Superior temporal gyrus (tissue), 1 donor: Measurements from ENCODE around the gene HEPACAM.
A peak's percentile ranks its signal among the peaks of the same experiment; 100 is the strongest.
"Not testable (repeated sequence)": the region's sequence is repeated elsewhere in the genome, so short reads cannot be mapped to it uniquely, and the experiment has no call there.

Experiments
- DNase-seq: peaks from one replicate; pipeline ENCODE4 v3.0.0-alpha.2; 2016; ENCODE audit errors: extremely low spot score

Gene HEPACAM, protein sequence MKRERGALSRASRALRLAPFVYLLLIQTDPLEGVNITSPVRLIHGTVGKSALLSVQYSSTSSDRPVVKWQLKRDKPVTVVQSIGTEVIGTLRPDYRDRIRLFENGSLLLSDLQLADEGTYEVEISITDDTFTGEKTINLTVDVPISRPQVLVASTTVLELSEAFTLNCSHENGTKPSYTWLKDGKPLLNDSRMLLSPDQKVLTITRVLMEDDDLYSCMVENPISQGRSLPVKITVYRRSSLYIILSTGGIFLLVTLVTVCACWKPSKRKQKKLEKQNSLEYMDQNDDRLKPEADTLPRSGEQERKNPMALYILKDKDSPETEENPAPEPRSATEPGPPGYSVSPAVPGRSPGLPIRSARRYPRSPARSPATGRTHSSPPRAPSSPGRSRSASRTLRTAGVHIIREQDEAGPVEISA

DNA sequence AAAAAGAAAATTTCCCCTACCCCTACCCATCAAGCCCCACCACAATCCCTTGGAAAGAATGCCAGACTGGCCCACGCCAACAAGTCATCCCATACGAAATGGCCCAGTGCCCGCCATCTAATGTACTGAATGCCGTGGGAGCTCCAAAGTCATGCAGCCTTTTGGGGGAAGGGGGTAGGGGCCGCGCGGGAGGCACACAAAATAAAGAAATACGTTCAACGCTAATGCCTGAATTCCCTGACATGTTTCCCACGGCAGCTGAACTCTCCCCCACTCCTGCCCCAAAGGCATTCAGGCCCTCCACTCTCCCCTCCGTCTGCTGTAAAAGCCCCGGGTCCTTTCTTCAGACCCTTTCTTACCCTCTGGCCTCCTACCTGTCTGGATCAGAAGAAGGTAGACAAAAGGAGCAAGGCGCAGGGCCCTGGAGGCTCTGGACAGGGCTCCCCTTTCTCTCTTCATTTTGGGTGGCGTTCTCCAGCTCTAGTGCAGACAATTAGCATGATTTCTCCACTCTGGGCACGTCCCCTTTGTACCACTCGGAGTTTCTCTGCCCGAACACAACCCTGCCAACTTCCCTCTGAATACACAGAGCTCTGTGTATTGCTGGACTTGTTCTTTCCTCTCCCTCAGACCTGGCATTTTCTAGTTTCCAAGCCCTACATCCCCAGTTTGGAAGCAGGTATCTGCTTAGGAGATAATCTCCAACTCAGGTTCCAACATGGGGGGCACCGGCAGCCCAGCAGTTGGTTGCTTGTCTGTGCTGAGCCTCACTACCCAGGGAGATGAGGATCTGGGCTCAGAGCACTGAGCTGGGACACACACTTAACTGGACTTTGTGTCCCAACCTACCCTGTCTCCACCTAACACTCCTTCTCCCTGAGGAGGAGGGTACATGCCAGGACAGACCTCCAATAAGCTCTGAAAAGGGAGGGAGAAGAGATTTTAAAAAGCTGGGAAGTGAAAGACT is at the start of gene HEPACAM:
Gene HEPACAM, minus strand, starts transcription at position 500 of the 967 bp plus-strand sequence. Its CDS starts 41 bp downstream, at position 459.
- peak; percentile 94 for DNase-seq

DNA sequence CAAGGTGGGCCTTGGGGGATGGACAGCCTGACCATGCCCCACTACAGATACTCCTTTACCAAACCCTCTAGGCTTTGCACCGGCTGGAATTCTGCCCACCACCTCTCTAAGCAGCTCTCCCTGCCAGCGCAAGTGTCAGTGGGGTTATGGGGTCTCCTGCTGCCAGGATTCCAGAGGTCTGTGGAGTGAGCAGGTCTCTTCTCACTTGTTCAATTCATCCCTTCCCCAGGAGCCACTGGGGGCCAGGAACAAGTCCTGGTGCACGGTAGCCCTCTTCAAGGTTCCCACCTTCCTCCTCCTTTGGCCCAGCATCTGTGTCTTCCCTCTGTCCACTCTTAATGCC is 48.6 kb upstream of the HEPACAM start:
- no peak for DNase-seq

DNA sequence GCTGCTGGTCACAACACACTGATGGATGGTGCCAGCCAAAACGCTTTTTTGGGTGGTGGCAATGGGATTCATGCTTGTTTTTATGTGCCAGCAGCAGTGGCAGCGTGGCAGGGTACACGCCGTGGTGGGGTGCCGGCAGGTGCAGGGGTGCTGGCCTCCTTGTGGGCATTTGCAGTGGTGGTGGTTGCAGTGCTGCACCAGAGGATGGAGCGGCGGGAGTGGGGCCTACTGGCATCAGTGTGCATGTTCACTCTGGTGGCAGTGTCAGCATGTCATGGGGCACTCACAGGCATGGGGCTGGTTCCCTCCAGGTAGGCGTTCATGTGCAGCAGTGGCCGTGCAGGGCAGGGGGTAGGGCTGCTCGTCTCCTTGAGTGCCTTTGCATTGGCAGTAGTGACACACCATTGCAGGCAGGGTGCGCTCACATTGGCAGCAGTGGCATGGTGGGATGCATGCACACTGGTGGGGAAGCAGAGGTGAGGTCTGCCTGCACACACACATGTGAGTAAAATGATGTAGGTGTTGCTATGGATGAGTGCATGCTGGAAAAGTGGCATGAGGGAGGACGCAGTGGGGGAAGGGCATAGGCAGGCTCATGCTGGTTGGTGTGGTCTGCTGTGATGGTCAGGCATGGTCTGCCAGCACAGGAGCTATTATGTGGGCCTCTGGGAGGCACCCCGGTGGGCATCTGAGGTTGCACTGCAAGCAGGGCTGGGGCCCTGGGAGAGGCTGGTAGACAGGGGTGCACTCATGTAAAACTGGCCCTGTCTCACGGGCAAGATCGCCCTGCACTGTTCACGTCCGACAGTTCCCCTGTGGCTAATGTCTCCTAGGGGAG is 48.0 kb upstream of the HEPACAM start:
- no peak for DNase-seq

DNA sequence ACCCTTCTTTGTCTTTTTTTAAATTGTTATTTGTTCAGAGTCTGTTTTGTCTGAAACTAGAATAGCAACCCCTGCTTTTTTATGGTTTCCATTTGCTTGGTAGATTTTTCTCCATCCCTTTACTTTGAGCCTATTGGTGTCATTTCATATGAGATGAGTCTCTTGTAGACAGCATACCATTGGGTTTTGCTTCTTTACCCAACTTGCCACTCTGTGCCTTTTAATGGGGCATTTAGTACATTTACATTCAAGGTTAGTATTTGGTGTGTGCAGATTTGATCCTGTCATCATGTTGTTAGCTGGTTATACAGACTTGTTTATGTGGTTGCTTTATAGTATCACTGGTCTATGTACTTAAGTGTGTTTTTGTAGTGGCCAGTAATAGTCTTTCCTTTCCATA is 46.2 kb upstream of the HEPACAM start:
- no peak for DNase-seq

DNA sequence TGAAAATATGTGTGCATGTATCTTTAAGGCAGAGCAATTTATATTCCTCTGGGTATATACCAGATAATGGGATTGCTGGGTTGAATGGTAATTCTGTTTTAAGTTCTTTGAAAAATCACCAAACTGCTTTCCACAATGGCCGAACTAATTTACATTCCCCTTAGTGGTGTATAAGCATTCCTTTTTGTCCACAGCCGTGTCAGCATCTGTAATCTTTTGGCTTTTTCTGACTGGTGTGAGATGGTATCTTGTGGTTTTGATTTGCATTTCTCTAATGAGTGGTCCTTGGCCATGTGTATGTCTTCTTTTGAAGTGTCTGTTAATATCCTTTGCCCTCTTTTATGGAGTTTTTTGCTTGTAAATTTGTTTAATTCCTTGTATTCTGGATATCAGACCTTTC is 42.5 kb upstream of the HEPACAM start:
- no peak for DNase-seq

DNA sequence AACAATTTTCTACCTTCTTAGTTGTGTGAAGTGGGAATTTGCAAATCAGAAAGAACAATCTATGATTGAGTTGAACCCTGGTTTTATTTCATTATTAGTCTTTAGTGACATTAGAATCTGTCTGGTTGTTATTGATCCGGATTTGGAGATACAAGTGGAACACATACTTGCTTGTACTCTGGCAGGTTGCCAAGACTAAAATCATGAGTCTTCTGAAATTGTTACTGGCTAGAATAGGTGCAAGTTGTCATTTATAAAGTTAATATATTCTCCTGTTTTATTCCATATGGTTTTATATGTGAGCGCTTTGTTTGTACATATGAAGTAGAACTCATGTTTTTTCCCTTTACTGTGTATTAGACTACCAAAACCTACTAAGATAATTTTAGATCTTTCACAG is 41.2 kb upstream of the HEPACAM start:
- DNase-seq, result no peak

DNA sequence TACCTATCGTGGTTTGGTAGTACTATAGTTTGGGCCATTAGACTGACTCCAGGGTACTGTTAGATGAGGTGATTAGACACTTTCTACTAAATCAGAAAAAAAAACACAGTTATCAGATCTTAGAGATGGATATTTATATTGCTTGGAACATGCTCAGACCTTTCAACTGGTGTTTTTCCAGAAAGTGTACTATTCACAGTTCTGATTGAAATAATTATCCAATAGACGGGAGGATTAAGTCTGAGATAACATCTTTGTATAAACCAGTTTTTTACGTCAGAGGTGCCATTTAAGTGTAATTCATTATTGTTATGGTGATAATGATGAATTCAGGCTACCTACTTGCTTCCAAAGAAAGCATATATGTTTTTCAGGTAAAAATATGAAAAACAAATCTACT is 40.7 kb upstream of the HEPACAM start:
- DNase-seq, result no peak

DNA sequence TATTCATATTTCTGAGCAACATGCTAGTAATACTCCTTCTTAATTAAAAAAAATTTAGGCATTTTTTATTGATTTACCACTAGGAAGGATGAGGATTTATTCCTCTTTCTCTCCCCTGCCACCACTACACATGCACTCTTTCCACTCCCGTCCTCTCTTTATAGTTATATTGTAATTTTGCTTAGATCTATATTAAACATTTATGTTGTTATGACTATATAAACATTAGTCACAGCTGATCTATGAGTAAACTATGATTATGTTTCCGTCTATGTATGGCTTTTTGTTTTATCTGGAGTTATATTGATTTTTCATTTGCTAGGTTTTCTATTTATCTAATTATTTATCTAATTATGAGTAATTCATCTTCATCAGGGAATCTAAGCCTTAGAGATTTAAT is 36.0 kb upstream of the HEPACAM start:
- DNase-seq, result no peak

DNA sequence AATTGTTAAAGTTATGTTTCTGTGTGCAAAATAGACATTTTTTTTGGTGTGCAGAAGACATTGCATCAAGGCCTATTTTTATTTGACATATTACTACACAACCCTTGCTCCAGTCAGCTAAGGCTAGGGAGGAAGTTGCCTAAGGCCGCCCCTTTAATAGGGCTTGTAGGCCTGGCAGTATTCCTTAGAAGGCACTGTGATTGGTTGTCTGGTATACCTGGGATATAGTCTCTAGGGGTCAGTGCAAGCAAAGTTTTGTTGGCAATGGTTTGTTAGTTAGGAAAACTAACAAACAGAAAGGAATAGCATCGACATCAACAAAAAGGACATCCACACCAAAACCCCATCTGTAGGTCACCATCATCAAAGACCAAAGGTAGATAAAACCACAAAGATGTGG is 35.1 kb upstream of the HEPACAM start:
- DNase-seq, result no peak

DNA sequence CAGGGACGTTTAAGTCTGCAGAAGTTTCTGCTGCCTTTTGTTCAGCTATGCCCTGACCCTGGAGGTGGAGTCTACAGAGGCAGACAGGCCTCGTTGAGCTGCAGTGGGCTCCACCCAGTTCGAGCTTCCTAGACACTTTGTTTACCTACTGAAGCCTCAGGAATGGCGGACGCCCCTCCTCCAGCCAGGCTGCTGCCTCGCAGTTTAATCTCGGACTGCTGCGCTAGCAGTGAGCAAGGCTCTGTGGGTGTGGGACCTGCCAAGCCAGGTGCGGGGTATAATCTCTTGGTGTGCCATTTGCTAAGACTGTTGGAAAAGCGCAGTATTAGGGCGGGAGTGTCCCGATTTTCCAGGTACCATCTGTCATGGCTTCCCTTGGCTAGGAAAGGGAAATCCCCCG is 32.4 kb upstream of the HEPACAM start:
- not testable (repeated sequence) for DNase-seq

DNA sequence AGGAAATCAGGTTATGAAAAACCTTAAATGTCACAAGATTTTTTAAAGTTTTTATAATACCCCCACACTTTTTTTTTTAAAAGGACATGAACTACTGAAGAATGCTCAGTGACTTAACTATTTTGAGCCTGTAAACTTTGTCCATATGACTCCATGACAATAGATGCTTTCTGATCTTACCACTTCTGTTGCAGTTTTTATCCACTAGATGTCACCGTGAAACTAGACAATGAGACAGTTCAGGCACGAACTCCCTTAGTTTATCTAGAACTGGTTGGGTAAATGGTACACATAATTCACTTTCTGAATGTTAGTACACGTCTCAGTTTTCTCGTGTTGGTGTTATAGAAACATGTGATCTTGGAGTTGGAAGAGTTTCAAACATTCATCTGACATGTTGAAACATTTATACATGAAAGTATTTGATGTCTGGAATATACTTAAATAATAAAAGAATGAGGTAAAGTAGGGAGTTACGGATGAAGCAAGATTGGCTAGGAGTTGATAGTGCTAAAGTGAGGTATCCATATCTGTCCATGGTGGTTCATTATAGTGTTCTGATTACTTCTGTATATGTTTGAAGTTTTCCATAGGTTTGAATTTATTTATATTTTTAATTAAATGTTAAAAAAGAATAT is 26.2 kb upstream of the HEPACAM start:
- peak; percentile 92 for DNase-seq

DNA sequence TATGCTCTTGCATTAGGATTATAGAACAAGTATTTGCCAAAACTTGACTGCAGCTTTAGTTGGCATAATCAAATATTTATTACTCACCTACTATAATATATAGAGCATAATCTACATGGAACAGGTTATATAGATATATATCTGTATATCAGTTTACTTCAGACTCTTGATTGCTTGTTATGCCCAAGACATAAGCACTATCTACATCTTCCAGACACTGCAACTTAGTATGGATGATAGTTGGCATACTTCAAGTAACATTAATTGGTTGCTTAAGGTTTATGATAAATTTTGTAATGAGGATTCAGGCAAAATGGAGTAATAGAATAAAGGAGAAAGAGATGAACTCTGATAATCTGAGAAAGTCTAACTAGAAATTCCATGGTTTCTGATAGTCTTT is 19.2 kb upstream of the HEPACAM start:
- no peak for DNase-seq

DNA sequence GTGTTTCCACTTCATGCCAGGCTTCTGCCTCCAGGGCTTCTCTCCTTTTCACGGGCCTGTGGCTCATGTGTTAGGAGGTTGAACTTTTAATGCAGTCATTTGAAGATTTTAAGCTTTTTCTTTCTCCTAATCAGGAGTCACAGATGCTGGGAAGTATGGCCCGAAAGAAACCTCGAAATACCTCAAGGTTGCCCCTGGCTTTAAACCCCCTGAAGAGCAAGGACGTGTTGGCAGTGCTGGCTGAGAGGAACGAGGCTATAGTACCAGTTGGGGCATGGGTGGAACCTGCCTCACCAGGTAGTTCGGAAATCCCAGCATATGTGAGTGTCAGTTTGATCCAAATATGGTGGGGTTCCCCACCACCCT is 18.7 kb upstream of the HEPACAM start:
- no peak for DNase-seq

DNA sequence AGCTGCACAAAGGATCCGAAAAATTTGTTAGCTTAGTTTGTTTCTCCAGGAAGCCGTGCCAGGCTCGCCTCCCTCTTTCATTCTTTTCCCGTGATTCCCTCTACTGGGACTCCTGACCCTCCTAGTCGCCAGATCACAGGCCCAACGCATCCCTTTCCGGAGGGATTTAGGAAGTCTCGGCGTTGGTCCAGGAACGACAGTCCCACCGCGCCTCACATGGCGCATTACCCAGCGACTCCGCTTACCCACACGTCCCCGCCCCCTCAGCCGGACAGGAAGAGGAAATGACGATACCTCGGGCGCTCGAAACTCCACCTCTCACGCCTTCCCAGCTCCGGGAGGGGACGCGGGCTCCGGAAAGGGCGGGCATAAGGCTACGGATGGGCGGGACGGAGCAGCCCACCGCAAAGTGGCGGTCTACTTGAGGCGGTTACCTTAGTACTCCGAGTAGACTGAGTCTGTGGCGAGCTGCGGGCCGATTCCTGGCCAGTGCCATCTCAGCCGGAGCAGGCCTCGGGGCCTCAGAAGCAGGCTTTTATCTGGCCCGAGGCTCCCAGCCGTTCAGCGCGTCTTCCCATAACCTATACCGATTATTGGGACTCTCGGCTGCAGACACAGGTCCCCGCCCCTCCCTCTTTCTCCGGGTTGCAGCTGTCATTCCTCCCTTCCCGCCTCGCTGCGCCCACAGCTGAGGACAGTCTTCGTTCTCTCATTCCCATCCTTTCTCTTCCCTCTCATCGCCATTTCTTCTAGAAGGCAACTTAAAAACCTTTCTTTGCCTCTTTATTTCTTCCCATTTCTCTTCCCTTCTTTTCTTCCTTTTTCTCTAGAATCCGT is 18.1 kb upstream of the HEPACAM start, which contains the start of gene CCDC15:
Gene CCDC15, plus strand, starts transcription at position 450 of the 837 bp plus-strand sequence. CDS start 531 bp downstream, outside the sequence.
- DNase-seq, result peak; percentile 98

DNA sequence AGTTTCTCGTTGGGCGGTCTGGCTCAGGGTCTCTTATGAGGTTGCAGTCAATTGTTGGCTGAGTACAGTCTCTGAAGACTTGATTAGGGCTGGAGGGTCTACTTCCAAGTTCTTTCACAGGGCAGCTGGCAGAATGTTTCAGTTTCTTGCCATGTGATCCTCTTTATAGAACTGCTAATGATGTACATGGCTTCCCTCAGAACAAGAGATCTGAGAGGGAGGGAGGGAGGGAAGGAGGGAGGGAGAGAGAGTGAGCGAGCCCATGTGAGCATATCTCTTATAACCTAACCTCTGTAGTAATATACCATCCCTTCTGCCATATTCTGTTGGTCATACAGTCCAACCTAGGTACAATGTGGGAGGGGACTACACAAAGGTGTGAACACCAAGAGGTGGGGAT is 15.5 kb upstream of the HEPACAM start:
- DNase-seq, result no peak

DNA sequence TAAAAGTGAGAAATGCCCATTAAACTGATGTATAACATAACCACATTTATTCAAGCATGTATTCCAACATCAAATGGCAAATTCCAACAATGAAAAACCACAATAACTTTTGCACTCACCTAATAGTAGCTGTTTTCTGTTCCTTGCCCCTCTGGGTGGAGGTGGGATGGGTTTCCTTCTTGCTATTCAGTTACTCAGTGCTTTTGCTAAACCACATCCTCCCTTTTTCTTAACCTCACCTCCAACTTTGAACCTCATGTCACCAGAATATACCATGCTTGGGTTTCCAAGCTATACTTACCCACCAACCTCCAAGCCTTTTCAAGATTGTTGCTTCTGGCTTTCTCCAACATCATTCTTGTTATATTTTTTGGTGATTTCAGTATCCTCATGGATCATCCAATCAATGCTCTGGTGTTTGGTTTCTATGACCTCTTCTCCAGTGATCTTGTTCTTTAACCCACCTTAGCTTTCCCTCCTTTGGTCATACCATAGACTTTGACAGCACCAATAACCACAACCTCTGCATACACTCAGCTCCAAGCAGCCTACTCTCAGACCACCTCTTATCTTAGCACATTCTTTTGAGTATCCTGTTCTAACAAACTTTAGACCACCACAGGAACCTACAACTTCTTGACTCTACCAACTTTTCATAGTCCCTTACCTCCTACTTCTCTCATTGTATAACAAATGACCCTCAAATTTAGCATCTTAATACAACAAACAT is 14.9 kb upstream of the HEPACAM start:
- DNase-seq, result no peak

DNA sequence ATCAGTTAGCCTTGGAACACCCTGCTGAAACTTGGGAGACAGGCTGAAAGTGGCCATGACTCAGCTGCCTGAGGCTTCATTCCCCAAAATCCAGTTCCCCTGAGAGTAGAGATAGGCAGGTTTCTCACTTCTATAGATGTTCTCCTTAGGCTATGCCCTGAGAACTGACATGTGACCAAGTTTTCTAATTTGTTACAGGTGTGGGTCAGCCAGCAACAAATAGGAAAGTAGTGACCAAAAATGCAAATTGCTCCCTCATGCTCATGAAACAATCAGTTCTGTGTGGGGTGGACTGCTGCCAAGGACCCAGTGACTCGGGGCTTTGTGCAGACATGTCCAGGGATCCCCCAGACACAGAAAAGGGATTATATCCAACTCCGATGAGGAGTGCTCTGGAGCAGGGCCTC is 10.9 kb upstream of the HEPACAM start:
- peak; percentile 94 for DNase-seq

DNA sequence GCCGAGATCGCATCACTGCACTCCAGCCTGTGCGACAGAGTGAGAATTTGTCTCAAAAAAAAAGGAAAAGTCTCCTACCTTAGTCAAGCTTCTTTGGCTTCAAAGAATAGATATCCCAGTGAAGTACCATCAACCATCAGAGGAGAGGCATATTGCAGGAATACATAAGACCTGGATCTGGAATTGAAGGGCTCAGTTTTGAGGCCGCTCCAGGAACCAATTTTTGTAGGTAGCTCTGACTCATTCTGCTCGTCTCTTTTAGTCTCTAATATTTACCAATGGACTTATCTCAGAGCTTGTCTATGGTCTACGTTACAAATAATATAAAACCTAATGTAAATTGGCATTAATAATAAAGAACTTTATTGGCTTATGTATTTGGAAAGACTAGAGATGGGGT is 10.0 kb upstream of the HEPACAM start:
- no peak for DNase-seq

DNA sequence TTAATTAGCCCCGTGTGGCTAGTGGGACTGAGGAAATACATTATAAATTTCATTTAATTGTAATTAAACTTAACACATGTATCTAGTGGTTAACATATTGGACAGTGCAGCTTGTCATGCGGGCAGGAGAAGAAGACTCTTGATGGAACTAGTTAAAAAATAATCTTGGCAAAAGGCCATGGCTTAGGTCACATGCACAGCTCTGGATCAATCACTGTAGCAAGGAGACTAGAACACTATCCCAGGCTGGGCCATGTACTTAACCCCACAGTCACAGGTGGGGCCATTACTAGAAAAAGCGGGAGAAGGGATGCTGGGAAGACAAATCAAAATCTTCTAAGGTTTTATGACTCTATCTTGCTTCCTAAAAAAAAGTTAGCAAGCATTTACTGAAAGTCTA is 8.7 kb upstream of the HEPACAM start:
- no peak for DNase-seq

DNA sequence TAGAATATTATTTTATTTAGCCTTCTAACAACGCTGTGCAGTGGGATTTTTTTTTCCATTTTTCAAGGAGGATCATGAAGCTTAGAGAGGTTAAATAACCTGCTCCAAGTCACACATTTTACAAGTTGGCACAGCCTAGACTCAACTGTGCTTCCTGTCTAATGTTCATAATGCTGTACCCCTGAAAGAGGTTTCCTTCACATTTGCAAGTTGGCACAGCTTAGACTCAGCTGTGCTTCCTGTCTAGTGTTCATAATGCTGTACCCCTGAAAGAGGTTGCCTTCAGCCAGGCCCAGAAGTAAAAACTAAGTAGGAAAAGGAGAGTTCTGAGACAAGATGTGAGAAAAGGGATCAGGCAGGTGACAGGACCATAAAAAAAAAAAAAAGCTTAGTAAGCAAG is 7.9 kb upstream of the HEPACAM start:
- DNase-seq, result no peak
